ENCODE data around the gene BCAS1. TPM values are rescaled to one million over a fixed set of nuclear protein-coding genes. Genes with fewer than 3 reads are reported as not detected.

The BCAS1 gene, protein sequence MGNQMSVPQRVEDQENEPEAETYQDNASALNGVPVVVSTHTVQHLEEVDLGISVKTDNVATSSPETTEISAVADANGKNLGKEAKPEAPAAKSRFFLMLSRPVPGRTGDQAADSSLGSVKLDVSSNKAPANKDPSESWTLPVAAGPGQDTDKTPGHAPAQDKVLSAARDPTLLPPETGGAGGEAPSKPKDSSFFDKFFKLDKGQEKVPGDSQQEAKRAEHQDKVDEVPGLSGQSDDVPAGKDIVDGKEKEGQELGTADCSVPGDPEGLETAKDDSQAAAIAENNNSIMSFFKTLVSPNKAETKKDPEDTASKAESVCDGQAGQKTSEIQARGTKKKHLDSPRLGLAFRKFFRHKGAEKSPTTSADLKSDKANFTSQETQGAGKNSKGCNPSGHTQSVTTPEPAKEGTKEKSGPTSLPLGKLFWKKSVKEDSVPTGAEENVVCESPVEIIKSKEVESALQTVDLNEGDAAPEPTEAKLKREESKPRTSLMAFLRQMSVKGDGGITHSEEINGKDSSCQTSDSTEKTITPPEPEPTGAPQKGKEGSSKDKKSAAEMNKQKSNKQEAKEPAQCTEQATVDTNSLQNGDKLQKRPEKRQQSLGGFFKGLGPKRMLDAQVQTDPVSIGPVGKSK
- total RNA-seq, result under 1 TPM in 1 of 2 experiments, not detected in 1; 0.06 TPM

DNA sequence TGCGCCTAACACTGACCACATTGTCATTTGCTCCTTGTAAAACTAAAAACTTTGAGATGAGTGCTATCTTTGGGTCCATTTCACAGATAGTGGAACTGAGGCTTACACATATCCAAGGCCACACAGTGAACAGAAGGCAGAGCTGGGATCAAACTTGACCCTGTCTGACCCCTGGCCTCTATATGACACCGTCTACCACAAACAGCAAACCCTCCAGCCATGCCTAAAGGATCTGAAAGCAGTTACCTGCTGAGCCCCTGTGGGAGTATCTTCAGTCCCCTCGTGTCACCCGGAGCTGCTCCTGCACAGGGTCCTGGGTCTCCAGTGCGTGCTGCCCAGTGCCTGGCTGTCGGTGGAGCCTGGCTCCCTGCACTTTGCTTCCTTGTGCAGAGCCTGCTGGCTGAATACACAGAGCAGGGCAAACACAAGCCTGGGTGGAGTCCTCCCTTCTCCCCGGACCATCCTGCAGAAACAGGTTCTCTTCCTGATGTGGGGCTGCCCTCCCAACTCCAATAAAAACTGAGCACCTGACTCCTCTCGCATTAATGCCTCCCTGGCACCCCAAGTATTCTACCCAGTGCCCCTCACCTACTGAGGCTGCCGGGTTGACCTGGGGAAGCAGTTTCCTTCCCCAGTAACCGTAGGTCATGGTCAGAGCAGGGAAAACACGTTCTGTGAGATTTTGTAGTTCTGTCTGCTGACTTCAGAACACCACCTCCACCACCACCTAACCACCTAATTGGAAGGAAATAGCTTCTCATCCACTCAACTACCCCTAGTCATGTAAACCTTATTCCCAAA, at the start of gene BCAS1:
BCAS1 (minus strand) TSS at position 408 of the 801 bp plus-strand sequence. CDS start 11,876 bp downstream, outside the sequence.
- ChIA-PET POLR2A (no interaction called here), CTCF (interaction anchor here (0.8 to 1.5 kb wide), 2 partner anchors 9 to 25 kb away, joined by 3 read pairs; no protein-coding TSS in a partner anchor)
- no peaks in the 10 kb centered on the region for H3K36me3 Mint-ChIP-seq (ENCODE audit: low read depth)

DNA sequence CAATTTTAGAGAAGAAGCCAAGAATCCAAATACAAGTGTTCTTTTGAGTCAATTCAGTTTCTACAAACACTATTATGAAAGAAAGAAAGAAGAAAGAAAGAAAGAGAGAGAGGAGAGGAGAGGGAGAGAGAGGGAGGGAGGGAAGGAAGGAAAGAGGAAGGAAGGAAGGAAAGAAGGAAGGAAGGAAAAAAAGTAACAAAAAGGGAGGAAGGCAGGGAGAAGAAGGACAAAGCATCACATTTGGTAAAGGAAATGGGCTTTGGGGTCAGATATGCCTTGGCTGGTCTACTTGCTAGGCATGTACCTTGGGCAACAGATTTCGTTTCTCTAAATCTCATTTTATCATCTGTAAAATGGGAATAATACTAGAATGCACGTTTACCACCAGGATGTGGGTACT, 49.4 kb upstream of the BCAS1 start:
- Mint-ChIP-seq H3K27ac (no peak overlapping the region), H3K9me3 (no peaks in the 10 kb centered on the region), H3K4me1 (no peaks in the 10 kb centered on the region), H3K36me3 (ENCODE audit: low read depth) (no peaks in the 10 kb centered on the region), H3K4me3 (no peak overlapping the region), H3K27me3 (no peaks in the 10 kb centered on the region)
- POLR2A ChIA-PET, result no interaction called here
- CTCF ChIA-PET, result no interaction called here
- DNase-seq, result no peak

More for the DNA sequence above, at the start of gene BCAS1:
- H3K27ac Mint-ChIP-seq, result no peak within 1 kb of the TSS
- no peak for DNase-seq
- peaks cover 3% of the 10 kb centered on the region for H3K9me3 Mint-ChIP-seq
- H3K27me3 Mint-ChIP-seq, result peaks cover 2% of the 10 kb centered on the region
- peaks cover 4% of the 10 kb centered on the region for H3K4me1 Mint-ChIP-seq
- H3K4me3 Mint-ChIP-seq, result no peak within 1 kb of the TSS

DNA sequence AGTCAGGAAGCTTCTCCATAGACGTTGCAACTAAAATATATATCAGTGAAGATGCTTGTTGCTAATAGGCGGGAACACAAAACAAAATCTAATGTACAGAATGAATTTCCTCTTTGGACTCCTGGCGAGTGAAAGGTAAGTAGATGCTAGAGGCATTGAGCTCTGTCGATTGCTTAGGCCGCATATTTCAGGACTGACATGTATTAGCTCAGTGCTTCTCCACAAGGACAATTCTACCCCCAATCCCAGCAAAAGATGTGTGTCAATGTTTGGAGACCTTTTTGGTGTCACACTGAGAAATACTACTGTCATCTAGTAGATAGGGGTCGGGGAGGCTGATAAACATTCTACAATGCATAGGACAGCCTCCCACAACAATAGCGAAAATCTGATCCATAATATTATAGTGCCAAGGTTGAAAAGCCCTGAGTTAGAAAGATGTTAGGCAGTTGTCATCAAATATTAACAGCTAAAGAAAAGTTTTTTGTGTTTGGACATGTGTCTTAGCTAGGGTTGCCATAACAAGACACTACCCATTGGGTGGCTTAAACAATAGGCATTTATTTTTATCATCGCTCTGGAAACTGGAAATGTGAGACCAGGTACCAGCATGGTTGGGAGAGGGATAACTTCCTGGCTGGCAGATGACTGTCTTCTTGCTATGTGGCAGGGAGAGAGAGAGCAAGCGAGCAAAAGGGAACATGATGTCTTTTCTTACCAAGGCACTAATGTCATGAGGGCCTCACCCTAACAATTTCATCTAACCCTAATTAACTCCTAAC, 48.0 kb upstream of the BCAS1 start:
- peaks cover 4% of the 10 kb centered on the region for H3K27me3 Mint-ChIP-seq
- no peak overlapping the region for H3K4me3 Mint-ChIP-seq
- CTCF ChIA-PET, result interaction anchor here (0.6 kb wide), 1 partner anchor 1312 kb away, joined by 3 read pairs; no protein-coding TSS in a partner anchor
- no peaks in the 10 kb centered on the region for H3K36me3 Mint-ChIP-seq (ENCODE audit: low read depth)
- H3K4me1 Mint-ChIP-seq, result no peaks in the 10 kb centered on the region
- POLR2A ChIA-PET, result no interaction called here
- H3K27ac Mint-ChIP-seq, result no peak overlapping the region
- no peak for DNase-seq
- H3K9me3 Mint-ChIP-seq, result no peaks in the 10 kb centered on the region

DNA sequence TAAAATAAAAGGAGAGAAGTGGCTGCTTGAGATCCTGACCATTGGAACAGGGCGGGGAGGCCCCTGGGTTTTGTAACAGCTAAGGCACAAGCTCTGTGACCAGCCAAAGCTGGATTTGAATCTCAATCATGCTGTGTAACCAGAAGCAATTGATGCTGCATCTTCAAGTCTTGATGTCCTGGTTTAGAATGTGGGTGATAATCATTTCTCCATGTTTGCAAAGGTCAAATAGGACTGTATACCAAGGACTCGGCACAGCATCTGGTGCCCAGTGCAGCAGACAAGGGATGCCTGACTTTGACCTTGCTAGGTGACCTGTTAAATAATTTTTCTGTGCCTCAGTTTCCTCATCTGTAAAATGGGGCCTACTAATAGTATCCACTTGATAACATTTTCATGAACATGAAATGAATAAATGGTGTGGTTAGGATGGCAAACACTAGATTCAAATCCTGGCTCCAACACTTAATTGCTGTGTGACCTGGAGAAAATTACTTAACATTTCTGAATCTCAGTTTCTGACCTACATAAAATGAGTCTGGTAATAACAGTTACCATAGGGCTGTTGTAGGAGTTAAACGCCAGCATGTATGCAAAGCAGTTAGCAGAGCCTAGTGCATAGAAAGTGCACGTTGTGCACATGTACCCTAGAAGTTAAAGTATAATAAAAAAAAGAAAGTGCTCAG, 46.3 kb upstream of the BCAS1 start:
- Mint-ChIP-seq H3K4me1 (no peaks in the 10 kb centered on the region), H3K27me3 (peaks cover 4% of the 10 kb centered on the region), H3K27ac (no peak overlapping the region), H3K36me3 (ENCODE audit: low read depth) (no peaks in the 10 kb centered on the region), H3K4me3 (no peak overlapping the region), H3K9me3 (no peaks in the 10 kb centered on the region)
- no peak for DNase-seq
- ChIA-PET POLR2A (no interaction called here), CTCF (no interaction called here)

DNA sequence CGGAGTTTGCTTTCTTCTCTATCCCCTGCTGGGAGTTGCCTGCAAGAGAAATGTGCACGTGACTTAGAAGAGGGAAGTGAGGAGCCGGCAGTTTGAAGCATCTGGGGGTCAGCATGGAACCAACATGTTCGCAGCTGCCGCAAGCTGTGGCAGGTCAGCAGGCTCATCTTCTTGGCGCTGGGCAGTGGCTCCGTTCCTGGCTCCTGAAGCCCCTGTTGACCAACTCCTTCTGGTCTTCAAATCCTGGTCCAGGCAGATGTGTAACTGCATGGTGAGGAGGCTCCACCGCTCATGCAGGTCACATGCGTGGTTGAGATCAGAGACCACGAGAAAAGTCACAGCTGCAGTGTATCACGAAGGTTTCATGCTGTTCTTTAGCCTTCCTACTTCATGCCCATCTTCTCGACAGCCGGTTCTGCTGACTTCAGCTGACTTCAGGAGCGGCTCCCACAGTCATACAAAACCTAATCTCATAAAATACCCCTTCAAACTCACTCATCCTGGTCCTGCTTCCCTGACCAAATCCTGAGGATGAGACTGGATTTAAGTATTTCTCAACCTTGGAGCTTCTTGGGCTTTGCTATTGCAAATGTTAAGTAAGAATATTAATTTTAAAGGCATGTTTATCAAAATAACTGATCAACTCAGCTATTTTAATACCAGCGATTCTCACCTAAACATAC, 44.9 kb upstream of the BCAS1 start:
- Mint-ChIP-seq H3K4me1 (no peaks in the 10 kb centered on the region), H3K36me3 (ENCODE audit: low read depth) (no peaks in the 10 kb centered on the region), H3K27me3 (peaks cover 4% of the 10 kb centered on the region), H3K9me3 (no peaks in the 10 kb centered on the region), H3K27ac (no peak overlapping the region), H3K4me3 (no peak overlapping the region)
- POLR2A ChIA-PET, result no interaction called here
- DNase-seq, result no peak
- CTCF ChIA-PET, result no interaction called here

DNA sequence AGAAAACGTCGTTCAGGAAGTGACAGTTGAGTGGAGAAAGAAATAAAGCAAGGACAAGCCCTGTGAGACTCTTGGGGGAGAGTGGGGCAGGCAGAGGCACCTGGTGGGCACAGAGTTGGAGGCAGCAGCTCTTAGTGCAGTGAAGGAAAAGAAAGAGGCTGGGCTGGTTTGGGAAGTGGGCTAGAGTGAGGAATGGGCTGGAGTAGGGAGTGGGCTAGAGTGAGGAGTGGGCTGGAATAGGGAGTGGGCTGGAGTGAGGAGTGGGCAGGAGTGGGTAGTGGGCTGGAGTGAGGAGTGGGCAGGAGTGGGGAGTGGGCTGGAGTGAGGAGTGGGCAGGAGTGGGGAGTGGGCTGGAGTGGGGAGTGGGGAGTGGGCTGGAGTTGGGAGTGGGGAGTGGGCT, 43.7 kb upstream of the BCAS1 start:
- no peak for DNase-seq
- Mint-ChIP-seq H3K4me1 (no peaks in the 10 kb centered on the region), H3K9me3 (no peaks in the 10 kb centered on the region), H3K27me3 (peaks cover 4% of the 10 kb centered on the region), H3K4me3 (no peak overlapping the region), H3K36me3 (ENCODE audit: low read depth) (no peaks in the 10 kb centered on the region), H3K27ac (no peak overlapping the region)
- CTCF ChIA-PET, result no interaction called here
- POLR2A ChIA-PET, result no interaction called here

DNA sequence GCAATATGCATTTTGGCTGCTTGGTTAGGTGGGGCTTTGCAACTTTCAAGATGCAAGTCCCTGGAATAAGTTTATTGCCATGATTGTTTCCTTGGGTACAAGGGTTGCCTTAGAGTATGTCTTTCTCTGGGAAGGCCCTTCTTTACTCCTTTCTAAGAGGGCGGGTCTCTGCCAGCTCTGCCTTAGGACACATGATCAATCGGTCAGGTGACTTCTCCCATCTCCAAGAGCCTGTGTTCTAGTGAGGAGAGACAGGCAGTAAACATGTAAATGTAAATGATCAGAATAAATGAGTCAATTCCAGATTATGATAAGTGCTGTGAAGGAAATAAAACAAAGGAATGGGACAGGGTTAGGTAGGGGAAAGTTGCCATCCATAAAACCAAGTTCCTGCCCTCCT, 43.2 kb upstream of the BCAS1 start:
- H3K9me3 Mint-ChIP-seq, result no peaks in the 10 kb centered on the region
- H3K4me1 Mint-ChIP-seq, result no peaks in the 10 kb centered on the region
- H3K36me3 Mint-ChIP-seq (ENCODE audit: low read depth), result no peaks in the 10 kb centered on the region
- peaks cover 4% of the 10 kb centered on the region for H3K27me3 Mint-ChIP-seq
- no peak overlapping the region for H3K4me3 Mint-ChIP-seq
- CTCF ChIA-PET, result no interaction called here
- POLR2A ChIA-PET, result no interaction called here
- no peak for DNase-seq
- no peak overlapping the region for H3K27ac Mint-ChIP-seq

DNA sequence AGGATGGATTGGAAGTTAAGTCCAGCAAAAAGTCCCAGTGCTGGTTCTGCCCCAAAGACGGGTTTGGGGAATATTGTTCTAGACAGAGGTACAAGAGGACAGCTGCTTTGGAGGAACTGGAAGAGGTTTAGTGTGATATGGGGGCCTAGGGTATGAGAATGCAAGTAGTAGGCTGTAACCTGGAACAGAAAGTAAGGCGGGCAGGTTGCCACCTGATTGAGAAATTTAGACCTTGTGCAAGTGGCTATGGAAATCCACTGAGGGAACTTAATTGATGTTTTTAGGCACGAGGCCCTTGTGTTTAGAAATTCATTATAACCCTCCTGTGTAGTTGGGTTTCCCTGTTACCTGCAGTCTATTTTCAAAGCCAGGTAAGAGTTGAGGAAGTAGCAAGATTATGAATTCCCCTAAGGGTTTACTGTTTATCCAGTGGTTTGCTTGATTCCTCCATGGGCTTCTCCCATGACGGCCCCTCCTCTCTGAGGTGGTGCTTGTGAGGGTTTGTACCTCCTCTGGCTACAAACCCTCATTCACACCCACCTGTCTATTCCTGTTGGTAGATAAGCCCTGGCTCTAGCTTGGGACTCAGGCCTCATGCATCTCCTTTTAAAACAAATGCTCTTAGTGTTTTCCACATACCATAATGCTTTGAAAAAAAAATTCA, 42.0 kb upstream of the BCAS1 start:
- ChIA-PET POLR2A (no interaction called here), CTCF (no interaction called here)
- Mint-ChIP-seq H3K27ac (no peak overlapping the region), H3K27me3 (peaks cover 4% of the 10 kb centered on the region), H3K36me3 (ENCODE audit: low read depth) (no peaks in the 10 kb centered on the region), H3K9me3 (no peaks in the 10 kb centered on the region), H3K4me3 (no peak overlapping the region), H3K4me1 (no peaks in the 10 kb centered on the region)
- no peak for DNase-seq

DNA sequence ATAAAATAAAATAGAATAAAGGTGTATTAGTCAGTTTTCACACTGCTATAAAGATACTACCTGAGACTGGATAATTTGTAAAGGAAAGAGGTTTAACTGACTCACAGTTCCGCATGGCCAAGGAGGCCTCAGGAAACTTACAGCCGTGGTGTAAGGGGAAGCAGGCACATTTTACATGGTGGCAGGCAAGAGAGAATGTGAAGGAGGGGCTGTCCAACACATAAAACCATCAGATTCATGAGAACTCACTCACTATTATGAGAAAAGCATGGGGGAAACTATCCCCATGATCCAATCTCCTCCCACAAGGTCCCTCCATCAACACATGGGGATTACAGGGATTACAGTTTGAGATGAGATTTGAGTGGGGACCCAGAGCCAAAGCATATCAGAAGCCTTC, 41.1 kb upstream of the BCAS1 start:
- no peak overlapping the region for H3K4me3 Mint-ChIP-seq
- no peaks in the 10 kb centered on the region for H3K36me3 Mint-ChIP-seq (ENCODE audit: low read depth)
- no peaks in the 10 kb centered on the region for H3K4me1 Mint-ChIP-seq
- ChIA-PET POLR2A (no interaction called here), CTCF (interaction anchor here (1.3 kb wide), 1 partner anchor 19 kb away, joined by 3 read pairs; no protein-coding TSS in a partner anchor)
- no peak for DNase-seq
- peaks cover 8% of the 10 kb centered on the region for H3K27me3 Mint-ChIP-seq
- no peaks in the 10 kb centered on the region for H3K9me3 Mint-ChIP-seq
- no peak overlapping the region for H3K27ac Mint-ChIP-seq

DNA sequence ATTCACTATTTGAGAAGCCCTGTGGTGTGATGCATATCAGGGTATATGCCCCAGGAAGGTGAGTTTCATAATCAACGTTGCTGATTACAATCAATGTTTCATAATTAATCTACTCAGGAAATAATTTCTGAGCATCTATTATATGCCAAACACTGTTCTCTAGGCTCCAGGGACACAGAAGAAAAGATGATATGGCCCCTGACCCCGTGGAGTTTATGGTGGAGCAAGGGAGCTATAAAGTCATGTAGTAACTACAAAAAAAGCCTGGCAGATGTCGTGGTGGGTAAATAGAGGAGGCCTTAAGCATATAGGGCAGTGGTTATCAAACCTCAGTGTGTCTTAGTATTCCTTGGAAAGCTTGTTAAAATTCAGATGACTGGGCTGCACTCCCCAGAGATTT, 40.1 kb upstream of the BCAS1 start:
- ChIA-PET POLR2A (no interaction called here), CTCF (interaction anchor here (1.3 kb wide), 1 partner anchor 18 kb away, joined by 3 read pairs; no protein-coding TSS in a partner anchor)
- Mint-ChIP-seq H3K27ac (no peak overlapping the region), H3K4me3 (no peak overlapping the region), H3K4me1 (no peaks in the 10 kb centered on the region), H3K9me3 (no peaks in the 10 kb centered on the region), H3K27me3 (peaks cover 11% of the 10 kb centered on the region), H3K36me3 (ENCODE audit: low read depth) (no peaks in the 10 kb centered on the region)
- DNase-seq, result no peak

DNA sequence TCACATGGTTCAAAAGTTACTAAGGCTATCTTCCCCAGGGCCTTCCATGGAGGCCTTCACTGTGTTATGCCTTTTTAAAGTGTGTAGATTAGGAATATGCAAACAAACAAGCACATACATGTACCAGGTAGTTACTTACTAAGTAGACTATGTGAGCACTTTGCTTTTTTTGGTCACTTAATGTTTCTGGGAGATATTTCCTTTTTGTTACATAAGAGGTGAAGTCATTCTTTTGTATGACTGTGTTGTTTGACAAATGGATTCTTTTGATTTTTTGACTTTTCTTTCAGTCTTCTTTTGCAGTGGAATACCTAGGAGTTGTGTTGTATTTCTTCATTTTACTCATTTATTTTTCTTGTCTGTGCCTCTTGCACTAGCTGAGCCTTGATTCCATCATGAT, 39.6 kb upstream of the BCAS1 start:
- Mint-ChIP-seq H3K27ac (no peak overlapping the region), H3K9me3 (no peaks in the 10 kb centered on the region), H3K4me3 (no peak overlapping the region), H3K36me3 (ENCODE audit: low read depth) (no peaks in the 10 kb centered on the region), H3K27me3 (peaks cover 13% of the 10 kb centered on the region), H3K4me1 (no peaks in the 10 kb centered on the region)
- no peak for DNase-seq
- ChIA-PET POLR2A (no interaction called here), CTCF (no interaction called here)
